ENCODE measurements around the gene CGB2.

CGB2 gene

DNA sequence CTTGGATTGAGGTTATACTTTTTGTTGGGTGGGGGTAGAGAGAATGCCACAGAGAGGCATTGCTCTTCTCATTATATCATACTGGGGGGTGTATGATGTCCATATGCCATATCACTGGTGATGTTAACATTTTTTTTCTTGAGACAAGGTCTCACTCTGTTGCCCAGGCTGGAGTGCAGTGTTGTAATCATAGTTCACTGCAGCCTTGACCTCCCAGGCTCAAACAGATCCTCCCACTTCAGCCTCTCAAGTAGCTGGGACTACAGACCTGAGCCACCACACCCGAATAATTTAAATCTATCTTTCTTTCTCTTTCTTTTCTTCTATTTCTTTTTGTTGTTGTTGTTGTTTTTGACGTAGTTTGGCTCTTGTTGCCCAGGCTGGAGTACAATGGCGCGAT is 48.7 kb downstream of the CGB2 start:
- H3K4me3 ChIP-seq, result no peak overlapping the region
- no peaks in the 10 kb centered on the region; the same call in 1 of the 2 replicates for H3K9me3 ChIP-seq
- H3K36me3 ChIP-seq (replicated peaks), result peaks cover under 1% of the 10 kb centered on the region; the same call in 1 of the 2 replicates
- in situ Hi-C loops (cut with MboI; ENCODE audit: low sequenced_read_pairs), result no loop called here
- no peak for DNase-seq (ENCODE audit: low spot score in 2 of 2)
- no peaks in the 10 kb centered on the region for H3K27me3 ChIP-seq (ENCODE audit: low read depth)
- peaks cover 7% of the 10 kb centered on the region; the same call in 1 of the 2 replicates for H3K4me1 ChIP-seq

- H3K27me3 ChIP-seq (ENCODE audit: low read depth), result no peaks in the 10 kb centered on the region
- H3K4me3 ChIP-seq, result no peak overlapping the region
- no peaks in the 10 kb centered on the region; the same call in 1 of the 2 replicates for H3K9me3 ChIP-seq
- peaks cover 9% of the 10 kb centered on the region for H3K36me3 ChIP-seq (replicated peaks)
- in situ Hi-C loops (cut with MboI; ENCODE audit: low sequenced_read_pairs), result no loop called here
- no peak for DNase-seq (ENCODE audit: low spot score in 2 of 2)
- peaks cover 7% of the 10 kb centered on the region; the same call in 1 of the 2 replicates for H3K4me1 ChIP-seq
Observed at GRCh38 chr19:49081273-49081672, 49.6 kb downstream of the CGB2 start.
